MCF 10A (cell line): Measurements from ENCODE around the gene PPP1R16B. TPM values are rescaled to one million over a fixed set of nuclear protein-coding genes. Genes with fewer than 3 reads are reported as not detected.
A peak's percentile ranks its signal among the peaks of the same experiment; 100 is the strongest.

Experiments
- BruUV-seq: library from RNA; stranded (reverse); fragments of 400-500 nt; replicated peaks from 2 replicates; lab custom pipeline; 2021; lab: Mats Ljungman, UMichigan
- CTCF ChIA-PET: fragments of 300-600 bp; sonication (Branson Sonifier 250); formaldehyde crosslinking; extraction: SDS; loops from one replicate; lab custom pipeline; 2021; ENCODE audit warnings: antibody characterized with exemption, inconsistent platforms; lab: Yijun Ruan, JAX
- POLR2A ChIA-PET: fragments of 300-600, 350-650 bp; sonication (Branson Sonifier 250); formaldehyde crosslinking; extraction: SDS; loops from one replicate; lab custom pipeline; 2020; ENCODE audit warnings: antibody characterized with exemption, inconsistent platforms; lab: Yijun Ruan, JAX
- DNase-seq: peaks from one replicate; pipeline ENCODE4 v3.0.0-alpha.2; 2018; ENCODE audit not compliant: unreplicated experiment
- H3K27ac Mint-ChIP-seq: one replicate; pipeline ENCODE4 v1.8.0; 2022; ENCODE audit warnings: mild to moderate bottlenecking, low read depth, mixed read lengths; ENCODE audit not compliant: unreplicated experiment
- H3K27me3 Mint-ChIP-seq: one replicate; pipeline ENCODE4 v1.8.0; 2022; ENCODE audit warnings: mixed read lengths; ENCODE audit not compliant: insufficient read depth, unreplicated experiment
- H3K36me3 Mint-ChIP-seq: one replicate; pipeline ENCODE4 v1.8.0; 2022; ENCODE audit warnings: mild to moderate bottlenecking, moderate library complexity, mixed read lengths; ENCODE audit not compliant: insufficient read depth, unreplicated experiment
- H3K4me1 Mint-ChIP-seq: one replicate; pipeline ENCODE4 v1.8.0; 2022; ENCODE audit warnings: mixed read lengths; ENCODE audit not compliant: insufficient read depth, unreplicated experiment
- H3K4me3 Mint-ChIP-seq: one replicate; pipeline ENCODE4 v1.8.0; 2022; ENCODE audit warnings: mild to moderate bottlenecking, moderate library complexity, mixed read lengths; ENCODE audit not compliant: unreplicated experiment
- H3K9me3 Mint-ChIP-seq: one replicate; pipeline ENCODE4 v1.8.0; 2022; ENCODE audit warnings: mixed read lengths; ENCODE audit not compliant: unreplicated experiment
- CTCF ChIP-seq: fragments of 200-600 bp; IDR thresholded peaks from one replicate; pipeline ENCODE4 v1.8.0; 2022; ENCODE audit warnings: antibody characterized with exemption, mild to moderate bottlenecking; ENCODE audit not compliant: unreplicated experiment
- intact Hi-C: fragments of 100-400 bp; cut with micrococcal nuclease; formaldehyde crosslinking; loops from 2 replicates; pipeline ENCODE4 v1.14.1; 2022
- total RNA-seq: library from RNA; stranded (reverse); gene quantifications from 2 replicates; pipeline ENCODE4 v1.2.3, GENCODE V29; 2022

PPP1R16B gene
- total RNA-seq, 1 experiment from 2014 or later = not detected

- TF ChIP-seq CTCF = no peak
- Mint-ChIP-seq H3K4me1 (peaks cover 16% of the 10 kb centered on the region), H3K27ac (no peak overlapping the region), H3K9me3 (no peaks in the 10 kb centered on the region), H3K36me3 (peaks cover 50% of the 10 kb centered on the region), H3K27me3 (no peaks in the 10 kb centered on the region), H3K4me3 (no peak overlapping the region)
- BruUV-seq = no TSS peak
- DNase-seq = no peak
- ChIA-PET CTCF (interaction anchor here (0.6 to 19.6 kb wide), 7 partner anchors 11 to 200 kb away, joined by 5 to 389 read pairs (median 6); partner anchors contain the start of genes ACTR5 and DHX35), POLR2A (interaction anchor here (0.7 kb wide), 1 partner anchor 360 kb away, joined by 3 read pairs; no protein-coding TSS in a partner anchor)
- intact Hi-C loops = no loop called here
Observed at GRCh38 chr20:38762174-38762573, 43.3 kb upstream of the PPP1R16B start.

- Mint-ChIP-seq H3K27ac (no peak overlapping the region), H3K4me1 (peaks cover 16% of the 10 kb centered on the region), H3K4me3 (no peak overlapping the region), H3K27me3 (no peaks in the 10 kb centered on the region), H3K9me3 (no peaks in the 10 kb centered on the region), H3K36me3 (peaks cover 51% of the 10 kb centered on the region)
- POLR2A ChIA-PET = interaction anchor here (0.7 to 1.9 kb wide), 2 partner anchors 94 to 107 kb away, joined by 3 to 6 read pairs; no protein-coding TSS in a partner anchor
- CTCF ChIA-PET = interaction anchor here (1.1 to 19.6 kb wide), 7 partner anchors 13 to 310 kb away, joined by 3 to 389 read pairs (median 25); partner anchors contain the start of gene ACTR5
- no peak for DNase-seq
- TF ChIP-seq CTCF = no peak
- intact Hi-C loops = no loop called here
- no TSS peak for BruUV-seq
Observed at GRCh38 chr20:38763616-38764015, 41.9 kb upstream of the PPP1R16B start.

GRCh38 chr20:38764567-38765318, 40.8 kb upstream of the PPP1R16B start:
- H3K27me3 Mint-ChIP-seq = no peaks in the 10 kb centered on the region
- BruUV-seq = no TSS peak
- no peak overlapping the region for H3K27ac Mint-ChIP-seq
- no peaks in the 10 kb centered on the region for H3K9me3 Mint-ChIP-seq
- H3K36me3 Mint-ChIP-seq = peaks cover 51% of the 10 kb centered on the region
- CTCF ChIA-PET = interaction anchor here (0.6 to 19.6 kb wide), 18 partner anchors 11 to 721 kb away, joined by 3 to 389 read pairs (median 4); partner anchors contain the start of genes ACTR5 and FAM83D
- no peak for TF ChIP-seq CTCF
- DNase-seq = peak; percentile 87
- no peak overlapping the region for H3K4me3 Mint-ChIP-seq
- intact Hi-C loops = no loop called here
- H3K4me1 Mint-ChIP-seq = peaks cover 16% of the 10 kb centered on the region
- POLR2A ChIA-PET = interaction anchor here (0.6 to 4.4 kb wide), 12 partner anchors 13 to 198 kb away, joined by 3 to 36 read pairs (median 4); partner anchors contain the start of genes ACTR5 and DHX35

GRCh38 chr20:38766071-38766470, 39.4 kb upstream of the PPP1R16B start:
- no peak for TF ChIP-seq CTCF
- CTCF ChIA-PET = interaction anchor here (0.5 to 19.6 kb wide), 12 partner anchors 15 to 444 kb away, joined by 3 to 389 read pairs (median 4); partner anchors contain the start of gene ACTR5
- Mint-ChIP-seq H3K9me3 (no peaks in the 10 kb centered on the region), H3K4me1 (peaks cover 16% of the 10 kb centered on the region), H3K27me3 (no peaks in the 10 kb centered on the region), H3K36me3 (peaks cover 46% of the 10 kb centered on the region), H3K4me3 (no peak overlapping the region), H3K27ac (no peak overlapping the region)
- no TSS peak for BruUV-seq
- DNase-seq = no peak
- intact Hi-C loops = no loop called here
- POLR2A ChIA-PET = interaction anchor here (0.6 to 4.4 kb wide), 6 partner anchors 10 to 132 kb away, joined by 3 to 36 read pairs (median 5); partner anchors contain the start of gene ACTR5
